Suprapubic skin (tissue), 4 donors: Measurements from ENCODE around the gene NR2C1.
"Not testable (repeated sequence)": the region's sequence is repeated elsewhere in the genome, so short reads cannot be mapped to it uniquely, and the experiment has no call there.

Experiments
- CTCF ChIP-seq, 2 donors: fragments of 200-600 bp in 1 of 2; fragments of 450-650 bp in 1 of 2; sonication (generic) in 1 of 2; IDR thresholded peaks; one replicate each; pipeline ENCODE4 v1.5.1; 2016 to 2019; ENCODE audit warnings: antibody characterized with exemption in 2 of 2, mild to moderate bottlenecking in 1 of 2, moderate library complexity in 1 of 2
- POLR2A ChIP-seq, 2 donors: fragments of 450-650 bp; IDR thresholded peaks; one replicate each; pipeline ENCODE4 v1.6.1; 2017; ENCODE audit warnings: antibody characterized with exemption in 2 of 2, mild to moderate bottlenecking in 2 of 2, moderate library complexity in 2 of 2
- POLR2AphosphoS5 ChIP-seq, 3 donors: sonication (generic); formaldehyde crosslinking; IDR thresholded peaks; one replicate each; pipeline ENCODE4 v1.6.1; 2017; ENCODE audit warnings: antibody characterized with exemption in 3 of 3

- not testable (repeated sequence) for TF ChIP-seq CTCF, POLR2A, POLR2AphosphoS5 (IDR thresholded peaks at IDR 0.05)
Observed at GRCh38 chr12:94993855-94994254, 79.6 kb downstream of the NR2C1 start.
